Measurements from ENCODE around the gene MAGEB4. TPM values are rescaled to one million over a fixed set of nuclear protein-coding genes. Genes with fewer than 3 reads are reported as not detected.
A peak's percentile ranks its signal among the peaks of the same experiment; 100 is the strongest.
"Not testable (repeated sequence)": the region's sequence is repeated elsewhere in the genome, so short reads cannot be mapped to it uniquely, and the experiment has no call there.

Gene MAGEB4
- total RNA-seq (not detected in 2 replicates), polyA plus RNA-seq (not detected in 2 replicates)

DNA sequence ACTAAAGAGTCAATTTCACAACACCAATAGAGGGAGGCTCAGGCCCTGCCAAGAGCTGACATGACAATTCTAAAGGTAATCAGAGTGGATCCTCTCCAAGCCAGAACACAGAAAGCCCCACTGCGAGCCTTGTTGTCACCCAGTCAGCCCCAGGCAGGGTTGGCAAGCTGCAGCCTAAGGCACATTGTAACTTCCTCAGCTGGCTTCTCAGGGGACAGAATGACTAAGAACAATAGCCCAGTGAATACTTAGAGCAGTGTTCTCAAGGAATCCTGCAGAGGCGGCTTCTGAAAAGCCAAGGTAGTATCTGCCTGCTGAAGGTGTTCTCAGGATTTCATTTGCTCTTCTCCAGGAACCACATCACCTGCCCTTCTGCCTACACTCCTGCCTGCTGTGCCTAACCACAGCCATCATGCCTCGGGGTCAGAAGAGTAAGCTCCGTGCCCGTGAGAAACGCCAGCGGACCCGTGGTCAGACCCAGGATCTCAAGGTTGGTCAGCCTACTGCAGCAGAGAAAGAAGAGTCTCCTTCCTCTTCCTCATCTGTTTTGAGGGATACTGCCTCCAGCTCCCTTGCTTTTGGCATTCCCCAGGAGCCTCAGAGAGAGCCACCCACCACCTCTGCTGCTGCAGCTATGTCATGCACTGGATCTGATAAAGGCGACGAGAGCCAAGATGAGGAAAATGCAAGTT, at the start of gene MAGEB4:
TSS of gene MAGEB4 (plus strand) at position 277 of the 692 bp plus-strand sequence. CDS start at position 413, 136 bp downstream.
- TF ChIP-seq, protein P1, sequence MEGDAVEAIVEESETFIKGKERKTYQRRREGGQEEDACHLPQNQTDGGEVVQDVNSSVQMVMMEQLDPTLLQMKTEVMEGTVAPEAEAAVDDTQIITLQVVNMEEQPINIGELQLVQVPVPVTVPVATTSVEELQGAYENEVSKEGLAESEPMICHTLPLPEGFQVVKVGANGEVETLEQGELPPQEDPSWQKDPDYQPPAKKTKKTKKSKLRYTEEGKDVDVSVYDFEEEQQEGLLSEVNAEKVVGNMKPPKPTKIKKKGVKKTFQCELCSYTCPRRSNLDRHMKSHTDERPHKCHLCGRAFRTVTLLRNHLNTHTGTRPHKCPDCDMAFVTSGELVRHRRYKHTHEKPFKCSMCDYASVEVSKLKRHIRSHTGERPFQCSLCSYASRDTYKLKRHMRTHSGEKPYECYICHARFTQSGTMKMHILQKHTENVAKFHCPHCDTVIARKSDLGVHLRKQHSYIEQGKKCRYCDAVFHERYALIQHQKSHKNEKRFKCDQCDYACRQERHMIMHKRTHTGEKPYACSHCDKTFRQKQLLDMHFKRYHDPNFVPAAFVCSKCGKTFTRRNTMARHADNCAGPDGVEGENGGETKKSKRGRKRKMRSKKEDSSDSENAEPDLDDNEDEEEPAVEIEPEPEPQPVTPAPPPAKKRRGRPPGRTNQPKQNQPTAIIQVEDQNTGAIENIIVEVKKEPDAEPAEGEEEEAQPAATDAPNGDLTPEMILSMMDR (IDR thresholded peaks at IDR 0.05; ENCODE audit: low read depth, low read length) = no peak
- no peaks in the 10 kb centered on the region for H3K27me3 ChIP-seq
- no peak within 1 kb of the TSS for H3K27ac ChIP-seq
- H3K4me1 ChIP-seq (ENCODE audit: low read depth) = no peaks in the 10 kb centered on the region
- H3K36me3 ChIP-seq = no peaks in the 10 kb centered on the region
- H3K4me3 ChIP-seq = no peak within 1 kb of the TSS
- no peak for DNase-seq (ENCODE audit: low read depth in 1 of 2, low spot score in 1 of 2)
- H3K9me3 ChIP-seq (ENCODE audit: low read depth) = no peaks in the 10 kb centered on the region

GRCh38 chrX:30193910-30194309, 47.9 kb upstream of the MAGEB4 start:
- H3K4me3 ChIP-seq; H3K27me3 ChIP-seq; H3K36me3 ChIP-seq; H3K4me1 ChIP-seq (ENCODE audit: low read depth); DNase-seq (ENCODE audit: low read depth in 1 of 2, low spot score in 1 of 2); H3K9me3 ChIP-seq (ENCODE audit: low read depth); H3K27ac ChIP-seq: not testable (repeated sequence)

GRCh38 chrX:30196322-30196721, 45.5 kb upstream of the MAGEB4 start:
- H3K9me3 ChIP-seq (ENCODE audit: low read depth) = no peaks in the 10 kb centered on the region
- H3K4me1 ChIP-seq (ENCODE audit: low read depth) = no peaks in the 10 kb centered on the region
- no peak overlapping the region for H3K27ac ChIP-seq
- TF ChIP-seq, protein P1 (IDR thresholded peaks at IDR 0.05; ENCODE audit: low read depth, low read length) = no peak
- no peaks in the 10 kb centered on the region for H3K36me3 ChIP-seq
- no peaks in the 10 kb centered on the region for H3K27me3 ChIP-seq
- DNase-seq (ENCODE audit: low read depth in 1 of 2, low spot score in 1 of 2) = peak; percentile 6 to 48
- H3K4me3 ChIP-seq = no peak overlapping the region

DNA sequence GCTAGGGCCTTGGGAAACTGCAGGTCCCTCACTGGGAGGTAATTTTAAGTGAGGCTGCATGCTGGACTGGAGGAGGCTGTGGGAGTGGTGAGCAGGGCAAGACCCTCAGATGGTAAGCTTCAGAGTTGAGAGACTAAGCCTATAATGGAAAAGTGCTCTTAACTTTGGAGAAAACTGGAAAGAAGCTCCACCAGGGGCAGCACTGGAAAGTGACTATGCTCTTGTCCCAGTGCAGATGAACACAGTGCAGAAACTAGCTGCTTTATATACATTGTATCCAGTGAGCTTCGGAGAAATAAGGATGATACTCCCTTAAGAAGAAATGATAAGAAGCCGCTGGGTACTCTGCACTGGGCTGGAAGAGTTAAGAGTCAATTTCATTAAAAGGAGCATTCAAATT, 29.6 kb upstream of the MAGEB4 start:
- Histone ChIP-seq H3K27ac (no peak overlapping the region), H3K9me3 (ENCODE audit: low read depth) (no peaks in the 10 kb centered on the region), H3K27me3 (no peaks in the 10 kb centered on the region), H3K4me1 (ENCODE audit: low read depth) (no peaks in the 10 kb centered on the region), H3K4me3 (no peak overlapping the region), H3K36me3 (no peaks in the 10 kb centered on the region)
- TF ChIP-seq, protein P1 (IDR thresholded peaks at IDR 0.05; ENCODE audit: low read depth, low read length) = no peak
- DNase-seq (ENCODE audit: low read depth in 1 of 2, low spot score in 1 of 2) = no peak

DNA sequence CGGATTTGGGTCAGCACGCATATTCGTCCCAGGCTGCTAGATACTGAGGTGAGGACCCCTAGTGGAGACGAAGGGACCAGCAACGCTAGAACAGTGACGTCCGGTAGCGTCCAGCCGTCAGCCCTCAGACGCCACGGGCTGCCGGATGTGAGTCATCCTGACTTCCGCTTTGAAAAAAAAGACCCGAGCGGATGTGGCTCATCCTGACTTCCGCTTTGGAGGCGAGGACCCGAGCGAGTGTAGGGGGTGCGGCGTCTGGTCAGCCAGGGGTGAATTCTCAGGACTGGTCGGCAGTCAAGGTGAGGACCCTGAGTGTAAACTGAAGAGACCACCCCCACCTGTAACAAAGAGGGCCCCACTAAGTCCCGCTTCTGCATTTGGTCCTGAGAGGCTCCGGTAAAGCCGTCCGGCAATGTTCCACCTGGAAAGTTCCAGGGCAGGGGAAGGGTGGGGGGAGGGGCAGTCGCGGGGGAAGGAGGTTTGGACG, 26.4 kb upstream of the MAGEB4 start, which contains the start of gene MAGEB2:
TSS of gene MAGEB2 (plus strand) at position 207 of the 487 bp plus-strand sequence. CDS start 3,018 bp downstream, outside the sequence.
- no peak within 1 kb of the TSS for H3K27ac ChIP-seq
- H3K27me3 ChIP-seq = no peaks in the 10 kb centered on the region
- no peak for DNase-seq (ENCODE audit: low read depth in 1 of 2, low spot score in 1 of 2)
- H3K36me3 ChIP-seq = no peaks in the 10 kb centered on the region
- TF ChIP-seq, protein P1 (IDR thresholded peaks at IDR 0.05; ENCODE audit: low read depth, low read length) = no peak
- H3K4me1 ChIP-seq (ENCODE audit: low read depth) = no peaks in the 10 kb centered on the region
- H3K4me3 ChIP-seq = no peak within 1 kb of the TSS
- no peaks in the 10 kb centered on the region for H3K9me3 ChIP-seq (ENCODE audit: low read depth)

GRCh38 chrX:30217465-30217864, 24.3 kb upstream of the MAGEB4 start:
- H3K27me3 ChIP-seq = no peaks in the 10 kb centered on the region
- H3K9me3 ChIP-seq (ENCODE audit: low read depth) = no peaks in the 10 kb centered on the region
- H3K4me1 ChIP-seq (ENCODE audit: low read depth) = no peaks in the 10 kb centered on the region
- H3K4me3 ChIP-seq = no peak overlapping the region
- TF ChIP-seq, protein P1 (IDR thresholded peaks at IDR 0.05; ENCODE audit: low read depth, low read length) = no peak
- no peak overlapping the region for H3K27ac ChIP-seq
- DNase-seq (ENCODE audit: low read depth in 1 of 2, low spot score in 1 of 2) = no peak
- no peaks in the 10 kb centered on the region for H3K36me3 ChIP-seq

Measured in cardiac muscle cell (in vitro differentiated cells and primary cell).